Measurements from ENCODE around the gene CORO2B.
A peak's percentile ranks its signal among the peaks of the same experiment; 100 is the strongest.
"Not testable (repeated sequence)": the region's sequence is repeated elsewhere in the genome, so short reads cannot be mapped to it uniquely, and the experiment has no call there.

CORO2B gene

GRCh38 chr15:68631601-68632051 lies 52.8 kb downstream of the CORO2B start:
- no peak for DNase-seq

GRCh38 chr15:68632101-68632500 lies 53.3 kb downstream of the CORO2B start:
- no peak for DNase-seq

- no peak for DNase-seq
Measured at GRCh38 chr15:68633231-68634121, 54.7 kb downstream of the CORO2B start.

- DNase-seq: no peak
Measured at GRCh38 chr15:68634122-68634482, 55.3 kb downstream of the CORO2B start.

GRCh38 chr15:68634531-68634930 lies 55.7 kb downstream of the CORO2B start:
- no peak for DNase-seq

- no peak for DNase-seq
Measured at GRCh38 chr15:68635141-68635540, 56.3 kb downstream of the CORO2B start.

- DNase-seq: no peak
Measured at GRCh38 chr15:68636256-68636655, 57.5 kb downstream of the CORO2B start.

- DNase-seq: no peak
Measured at GRCh38 chr15:68637767-68638404, 59.1 kb downstream of the CORO2B start.

- no peak for DNase-seq
Measured at GRCh38 chr15:68638953-68639515, 60.2 kb downstream of the CORO2B start.

GRCh38 chr15:68639926-68640600 lies 61.3 kb downstream of the CORO2B start:
- no peak for DNase-seq

GRCh38 chr15:68640791-68641331 lies 62.1 kb downstream of the CORO2B start:
- peak; percentile 60 for DNase-seq

GRCh38 chr15:68641376-68641775 lies 62.6 kb downstream of the CORO2B start:
- DNase-seq: no peak

GRCh38 chr15:68642491-68642845 lies 63.7 kb downstream of the CORO2B start:
- no peak for DNase-seq

GRCh38 chr15:68643216-68643830 lies 64.5 kb downstream of the CORO2B start:
- no peak for DNase-seq

GRCh38 chr15:68644083-68644904 lies 65.5 kb downstream of the CORO2B start:
- no peak for DNase-seq

- no peak for DNase-seq
Measured at GRCh38 chr15:68644996-68645395, 66.2 kb downstream of the CORO2B start.

GRCh38 chr15:68646156-68646555 lies 67.4 kb downstream of the CORO2B start:
- DNase-seq: peak; percentile 84

GRCh38 chr15:68646696-68647095 lies 67.9 kb downstream of the CORO2B start:
- DNase-seq: no peak

GRCh38 chr15:68647361-68647760 lies 68.6 kb downstream of the CORO2B start:
- not testable (repeated sequence) for DNase-seq

- DNase-seq: peak; percentile 65
Measured at GRCh38 chr15:68650901-68651709, 72.3 kb downstream of the CORO2B start.

Measured in retina (tissue), 1 donor.